ENCODE results near the gene RRP8.

The RRP8 gene

GRCh38 chr11:6603287-6604080 is at the start of gene RRP8, which contains the start of gene ILK:
Gene RRP8, minus strand, starts transcription at chr11:6603616. Its CDS starts 114 bp downstream, at chr11:6603502.
Gene ILK, plus strand, starts transcription at chr11:6603774. Its CDS starts 498 bp downstream, at chr11:6604272.
- DNase-seq: peak; percentile 90 to 93

- no peak for DNase-seq
Measured at GRCh38 chr11:6653097-6653496, 49.7 kb upstream of the RRP8 start.

- DNase-seq: no peak
Measured at GRCh38 chr11:6652182-6652581, 48.8 kb upstream of the RRP8 start.

- no peak for DNase-seq
Measured at GRCh38 chr11:6650980-6651379, 47.6 kb upstream of the RRP8 start.

- DNase-seq: no peak
Measured at GRCh38 chr11:6650104-6650503, 46.7 kb upstream of the RRP8 start.

- no peak for DNase-seq
Measured at GRCh38 chr11:6648501-6648900, 45.1 kb upstream of the RRP8 start.

GRCh38 chr11:6647836-6648235 is 44.4 kb upstream of the RRP8 start:
- DNase-seq: no peak

GRCh38 chr11:6646918-6647679 is 43.7 kb upstream of the RRP8 start:
- DNase-seq: peak; percentile 36 to 40

GRCh38 chr11:6646576-6646917 is 43.1 kb upstream of the RRP8 start:
- no peak for DNase-seq

- DNase-seq: no peak
Measured at GRCh38 chr11:6646071-6646470, 42.7 kb upstream of the RRP8 start.

GRCh38 chr11:6642957-6643356 is 39.5 kb upstream of the RRP8 start:
- DNase-seq: no peak

- DNase-seq: no peak
Measured at GRCh38 chr11:6640985-6641701, 37.7 kb upstream of the RRP8 start.

- no peak for DNase-seq
Measured at GRCh38 chr11:6640036-6640984, 36.9 kb upstream of the RRP8 start.

- no peak for DNase-seq
Measured at GRCh38 chr11:6638429-6638828, 35.0 kb upstream of the RRP8 start.

- DNase-seq: no peak
Measured at GRCh38 chr11:6637871-6638270, 34.5 kb upstream of the RRP8 start.

- DNase-seq: no peak
Measured at GRCh38 chr11:6636480-6636879, 33.1 kb upstream of the RRP8 start.

- DNase-seq: no peak
Measured at GRCh38 chr11:6635082-6635932, 31.9 kb upstream of the RRP8 start.

GRCh38 chr11:6634534-6634933 is 31.1 kb upstream of the RRP8 start:
- no peak for DNase-seq

GRCh38 chr11:6633422-6634408 is 30.3 kb upstream of the RRP8 start:
- DNase-seq: no peak
